Right kidney (tissue), 1 donor: ENCODE measurements around the gene TAGLN2.

ENCODE experiments used
- DNase-seq: peaks from one replicate; pipeline ENCODE4 v3.0.0-alpha.2; 2016

Gene TAGLN2

DNA sequence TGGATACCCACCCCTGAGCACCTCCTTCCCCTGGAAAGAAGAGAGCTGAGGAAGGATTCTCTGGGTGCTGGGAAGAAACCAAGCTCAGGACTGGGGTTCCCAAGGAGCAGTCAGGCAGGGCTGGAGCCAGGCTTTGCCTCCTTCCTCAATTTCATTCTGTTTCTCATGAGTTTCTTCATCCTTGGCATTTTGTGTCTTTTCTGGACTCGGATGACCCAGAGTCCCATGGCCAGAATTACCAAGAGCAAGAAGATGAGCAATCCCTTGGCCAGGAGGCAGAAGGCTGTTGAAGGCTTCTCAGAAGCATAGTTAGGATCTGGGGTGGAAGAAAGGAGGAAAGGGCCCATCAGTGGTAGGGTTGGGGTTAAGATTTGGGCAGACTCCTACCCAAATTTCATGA is 26.2 kb upstream of the TAGLN2 start:
- DNase-seq = no peak

DNA sequence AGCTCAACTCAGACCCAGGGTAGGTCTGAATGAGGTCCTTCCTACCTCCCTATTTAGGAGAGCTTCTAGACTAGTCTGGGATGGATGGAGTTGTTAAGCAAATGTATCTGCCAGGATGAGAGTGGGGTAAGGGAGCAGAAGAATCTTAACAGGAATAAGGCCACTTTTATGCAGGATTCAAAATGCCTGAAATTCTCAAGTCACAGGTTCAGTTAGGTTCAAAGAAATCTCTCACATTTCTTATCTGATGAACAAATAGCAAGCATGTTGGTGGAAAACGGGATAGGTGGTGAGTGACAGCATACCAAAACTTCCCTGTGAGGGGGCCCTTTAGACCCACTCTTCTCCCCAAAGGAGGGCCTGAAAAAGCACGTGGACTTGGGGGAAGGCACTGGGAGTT is 25.7 kb upstream of the TAGLN2 start:
- no peak for DNase-seq

DNA sequence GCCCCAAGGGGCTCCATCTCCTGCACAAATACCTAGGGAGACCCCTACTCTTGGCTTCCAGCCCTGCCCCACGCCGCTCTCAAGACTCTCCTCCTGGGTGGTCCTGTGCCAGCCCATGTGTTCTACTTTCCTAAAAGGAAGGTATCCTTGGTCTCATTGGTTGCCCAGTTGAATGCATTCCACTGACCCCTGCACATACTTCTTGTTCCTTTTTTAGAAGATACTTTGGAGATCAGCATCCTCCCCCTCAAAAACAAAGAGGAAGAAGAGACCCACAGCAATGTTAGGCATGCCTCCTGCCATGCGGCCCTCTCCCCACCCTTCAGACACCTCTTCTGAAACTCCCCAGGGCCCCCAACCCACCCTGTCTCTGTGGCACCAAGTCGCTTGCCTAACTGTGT is 24.7 kb upstream of the TAGLN2 start:
- no peak for DNase-seq

DNA sequence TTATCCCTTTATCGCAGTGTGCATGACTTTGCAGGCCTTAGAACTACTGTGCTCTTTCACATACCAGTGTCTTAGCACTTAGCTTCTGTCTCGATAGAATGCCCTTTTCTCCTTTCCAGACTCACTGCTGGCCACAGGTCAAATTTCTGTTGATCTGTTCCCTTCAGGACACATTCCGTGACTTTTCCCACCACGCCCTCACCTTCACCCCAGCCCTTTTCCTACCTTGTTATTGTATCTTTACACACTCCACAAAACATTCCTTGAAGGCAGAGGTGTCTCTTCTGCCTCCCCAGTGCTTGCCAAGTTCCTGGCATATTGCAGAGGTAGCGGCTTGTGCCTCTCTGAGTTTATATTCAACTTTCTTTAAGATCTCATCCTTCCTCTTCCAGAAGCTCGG is 23.8 kb upstream of the TAGLN2 start:
- no peak for DNase-seq

DNA sequence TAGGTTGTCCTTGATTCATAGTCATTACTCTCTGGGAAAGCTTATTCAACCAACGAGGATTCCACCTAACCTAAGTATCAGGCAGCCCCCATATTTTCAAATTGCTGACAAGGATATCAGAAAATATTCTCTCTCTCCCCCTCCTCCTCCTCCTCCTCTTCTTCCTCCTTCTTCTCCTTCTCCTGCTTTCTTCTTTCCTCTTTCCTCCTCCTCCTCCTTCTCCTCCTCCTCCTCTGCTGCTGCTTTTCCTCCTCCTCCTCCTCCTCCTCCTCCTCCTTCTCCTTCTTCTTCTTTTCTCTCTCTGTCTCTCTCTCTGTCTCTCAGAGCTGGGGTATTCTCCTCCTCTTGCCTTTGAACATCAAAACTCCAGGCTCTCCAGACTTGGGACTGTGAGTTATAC is 22.6 kb upstream of the TAGLN2 start:
- DNase-seq = no peak

DNA sequence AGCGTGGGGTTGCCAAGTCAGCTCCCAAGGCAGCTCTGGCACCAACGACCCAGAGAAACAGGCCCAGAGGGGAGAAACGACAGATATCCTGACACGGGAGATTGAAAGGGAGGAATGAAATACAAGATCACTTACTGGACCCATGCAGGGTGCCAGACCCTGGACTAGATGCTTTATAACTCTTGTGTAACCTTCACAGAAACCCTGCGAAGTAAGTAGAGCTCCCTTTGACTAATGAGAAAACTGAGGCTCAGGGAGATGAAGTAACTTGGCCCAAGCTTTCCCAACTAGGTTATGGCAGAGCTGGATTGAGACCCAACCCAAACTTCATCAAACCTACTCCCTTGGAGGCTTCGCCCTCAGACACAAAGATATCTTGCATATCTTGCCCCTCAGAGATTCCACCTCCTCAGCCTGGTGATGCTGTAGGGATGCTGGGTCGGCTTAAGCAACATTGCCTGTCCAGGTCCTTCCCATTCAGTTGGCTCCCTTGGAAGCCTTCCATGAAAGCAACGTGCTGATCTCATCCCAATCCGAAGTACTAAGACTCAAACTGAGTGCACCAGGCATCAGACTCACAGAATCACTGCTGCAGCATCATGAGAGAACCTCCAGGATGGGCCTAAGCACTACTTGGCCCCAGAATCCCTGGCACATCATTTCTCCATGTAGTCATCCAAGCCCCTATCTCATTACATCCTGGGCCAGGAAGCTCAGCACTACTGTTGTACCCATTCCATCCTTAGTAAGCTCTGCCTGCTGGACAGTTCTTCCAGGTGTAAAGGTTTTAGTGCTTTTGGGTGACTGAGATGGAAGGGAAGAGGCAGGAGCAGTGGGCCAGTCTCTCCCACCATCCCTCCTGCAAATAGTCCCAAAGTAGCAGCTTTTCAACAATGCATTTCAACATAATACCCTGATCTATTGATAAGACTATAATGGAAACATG is 21.2 kb upstream of the TAGLN2 start:
- DNase-seq = no peak

DNA sequence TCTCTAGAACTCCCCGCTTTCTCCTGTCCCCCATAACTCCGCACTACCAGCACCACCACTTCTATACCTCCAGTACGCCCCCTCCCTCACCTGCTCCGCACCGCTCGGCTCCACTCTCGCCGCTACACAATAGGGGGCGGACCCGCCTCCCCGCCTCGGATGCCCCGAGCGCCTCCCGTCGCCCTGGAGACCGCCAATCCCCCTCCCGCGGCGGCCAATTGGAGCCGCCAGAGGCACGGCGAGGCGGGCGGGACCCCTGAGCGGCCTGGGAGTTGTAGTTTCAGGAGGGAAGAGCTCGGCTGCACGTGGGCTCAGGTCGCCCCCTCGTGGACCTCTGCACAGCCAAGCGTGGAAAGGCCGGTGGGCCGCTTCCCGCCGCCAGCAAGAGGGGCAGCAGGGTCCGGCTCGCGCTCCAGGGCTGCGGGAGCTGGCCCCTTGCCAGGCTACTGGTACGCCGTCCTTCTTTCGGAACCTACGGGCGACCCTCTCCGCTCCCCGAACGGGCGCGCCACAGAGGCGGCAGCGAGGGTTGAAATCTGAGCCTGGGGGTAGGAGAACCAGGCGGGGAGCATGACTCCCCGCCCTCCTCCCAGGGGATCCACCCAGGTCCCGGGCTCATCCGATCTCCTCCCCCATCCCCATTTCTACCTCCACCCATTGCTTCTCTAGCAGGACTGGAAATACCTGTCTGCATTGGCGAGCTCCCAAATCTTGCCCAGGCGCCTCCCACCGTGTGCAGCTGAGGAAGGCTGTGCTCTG is 20.4 kb upstream of the TAGLN2 start, which contains the start of gene IGSF9:
Gene IGSF9 (minus strand): TSS at position 131 of the 759 bp plus-strand sequence. CDS start 2,159 bp downstream, outside the sequence.
- DNase-seq = peak; percentile 93

DNA sequence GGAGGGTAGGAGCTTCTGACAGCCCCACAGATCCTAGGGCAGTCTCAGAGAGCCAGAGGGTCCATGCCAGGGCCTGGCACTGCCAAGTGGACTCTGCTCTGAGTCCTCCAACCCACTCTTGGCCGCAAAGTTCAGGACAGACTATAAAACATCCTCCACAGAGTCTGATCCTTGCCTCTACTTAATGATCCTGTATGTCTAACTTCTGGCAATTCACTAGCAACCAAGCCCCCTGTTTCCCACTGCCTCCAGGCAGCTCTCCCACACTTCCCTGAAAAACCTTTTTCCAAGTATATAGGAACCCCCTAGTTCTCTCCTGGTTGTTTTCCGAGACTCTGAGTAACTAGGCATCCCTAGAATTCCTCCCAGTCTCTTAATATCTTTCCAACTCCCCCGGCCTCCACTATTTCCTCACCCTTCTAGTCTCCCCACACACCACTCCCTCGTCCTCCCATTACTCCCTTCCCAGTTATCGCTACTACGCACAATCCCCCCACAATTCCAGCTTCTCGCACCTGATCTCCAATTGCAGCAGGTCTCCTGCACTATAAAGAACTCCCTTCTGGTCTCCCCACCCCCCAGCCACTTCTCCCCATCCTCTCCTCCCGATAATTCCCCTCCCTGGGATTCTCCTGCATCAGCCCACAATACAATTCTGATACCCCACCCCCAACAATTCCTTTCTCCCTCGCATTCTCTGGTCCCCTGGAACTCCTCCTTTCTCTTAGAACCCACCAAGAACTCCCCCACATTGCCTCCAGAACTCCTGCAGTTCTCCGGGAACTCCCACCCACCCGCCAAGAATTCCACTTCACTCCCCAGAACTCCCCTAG is 19.5 kb upstream of the TAGLN2 start:
- DNase-seq = no peak

DNA sequence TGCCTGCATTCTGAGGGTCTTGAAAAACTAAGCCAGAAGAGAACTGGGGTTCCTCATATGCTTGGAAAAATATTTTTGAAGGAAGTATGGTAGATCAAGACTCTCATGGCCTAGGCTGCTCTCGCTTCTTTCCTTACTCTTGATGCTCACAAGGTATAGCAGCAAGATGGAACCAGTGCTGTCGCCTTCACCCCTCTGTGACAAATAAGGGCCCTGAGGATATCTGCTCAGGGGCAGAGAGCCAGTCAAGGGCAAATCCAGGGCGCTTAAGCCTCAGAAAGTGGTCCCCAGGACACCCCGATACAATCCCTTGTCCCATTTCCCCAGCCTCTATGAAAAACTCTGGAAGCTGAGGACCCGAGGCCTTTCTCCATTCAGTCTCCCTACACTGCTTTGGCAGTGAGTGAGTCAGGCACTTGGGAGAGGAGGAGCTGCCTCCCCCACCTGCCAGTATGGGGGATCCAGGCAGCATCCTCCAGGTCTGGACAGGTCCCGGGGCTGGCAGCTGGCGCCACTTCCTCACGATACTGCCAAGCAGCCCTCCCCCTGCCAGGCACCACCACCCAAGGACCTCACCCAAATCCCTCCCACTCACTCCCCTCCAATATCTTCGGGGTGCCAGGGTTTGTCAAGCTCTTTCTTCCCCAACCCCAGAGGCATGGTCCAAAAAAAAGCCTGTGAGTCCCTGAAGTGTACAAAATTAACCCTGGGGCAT is 18.8 kb upstream of the TAGLN2 start:
- DNase-seq = no peak

DNA sequence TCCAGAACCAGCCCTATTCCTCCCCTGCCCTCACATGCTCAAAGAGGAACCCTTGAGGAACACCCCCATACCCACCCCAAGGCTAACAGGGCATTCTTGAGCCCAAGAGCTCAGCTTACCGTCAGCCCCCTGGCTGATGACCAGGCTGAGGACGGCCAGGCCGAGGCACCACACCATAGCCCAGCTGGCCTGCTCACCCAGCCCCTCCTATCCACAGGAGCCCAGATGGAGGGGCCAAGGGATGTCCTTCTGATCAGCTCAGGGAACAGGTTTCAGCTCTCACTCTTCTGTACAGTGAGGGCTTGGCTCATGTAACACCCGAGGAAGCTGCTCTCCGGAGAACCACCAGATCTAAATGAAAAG is 18.0 kb upstream of the TAGLN2 start:
- DNase-seq = no peak

DNA sequence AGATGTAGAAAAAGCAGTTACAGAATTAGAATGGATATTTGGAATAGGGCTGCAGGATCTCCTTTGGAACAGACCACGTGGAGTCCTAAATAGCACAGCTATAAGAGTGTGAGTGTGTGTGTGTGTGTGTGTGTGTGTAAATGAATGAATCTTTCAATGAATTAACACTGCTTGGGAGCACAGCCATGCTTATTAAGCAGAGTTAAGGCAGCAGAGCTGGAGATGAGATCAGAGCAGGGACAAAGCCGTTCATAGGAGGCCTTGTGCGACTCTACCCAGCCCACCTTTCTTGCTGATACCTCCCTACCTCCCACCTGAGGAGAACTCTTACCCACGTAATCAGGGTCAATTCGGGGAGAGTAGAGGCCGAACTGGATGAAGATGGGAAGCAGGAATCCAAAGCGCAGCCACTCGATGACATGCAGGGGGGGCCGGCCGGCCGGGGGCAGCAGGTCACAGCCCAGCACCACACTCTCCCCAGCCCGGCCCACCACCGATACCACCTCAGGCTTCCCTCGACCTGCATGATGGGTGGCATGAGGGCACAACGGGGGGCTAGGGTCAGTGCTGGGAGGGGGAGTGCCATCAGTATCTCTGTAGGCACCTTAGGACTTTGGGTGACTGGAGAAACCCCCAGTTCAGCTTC is 17.4 kb upstream of the TAGLN2 start:
- DNase-seq = no peak

DNA sequence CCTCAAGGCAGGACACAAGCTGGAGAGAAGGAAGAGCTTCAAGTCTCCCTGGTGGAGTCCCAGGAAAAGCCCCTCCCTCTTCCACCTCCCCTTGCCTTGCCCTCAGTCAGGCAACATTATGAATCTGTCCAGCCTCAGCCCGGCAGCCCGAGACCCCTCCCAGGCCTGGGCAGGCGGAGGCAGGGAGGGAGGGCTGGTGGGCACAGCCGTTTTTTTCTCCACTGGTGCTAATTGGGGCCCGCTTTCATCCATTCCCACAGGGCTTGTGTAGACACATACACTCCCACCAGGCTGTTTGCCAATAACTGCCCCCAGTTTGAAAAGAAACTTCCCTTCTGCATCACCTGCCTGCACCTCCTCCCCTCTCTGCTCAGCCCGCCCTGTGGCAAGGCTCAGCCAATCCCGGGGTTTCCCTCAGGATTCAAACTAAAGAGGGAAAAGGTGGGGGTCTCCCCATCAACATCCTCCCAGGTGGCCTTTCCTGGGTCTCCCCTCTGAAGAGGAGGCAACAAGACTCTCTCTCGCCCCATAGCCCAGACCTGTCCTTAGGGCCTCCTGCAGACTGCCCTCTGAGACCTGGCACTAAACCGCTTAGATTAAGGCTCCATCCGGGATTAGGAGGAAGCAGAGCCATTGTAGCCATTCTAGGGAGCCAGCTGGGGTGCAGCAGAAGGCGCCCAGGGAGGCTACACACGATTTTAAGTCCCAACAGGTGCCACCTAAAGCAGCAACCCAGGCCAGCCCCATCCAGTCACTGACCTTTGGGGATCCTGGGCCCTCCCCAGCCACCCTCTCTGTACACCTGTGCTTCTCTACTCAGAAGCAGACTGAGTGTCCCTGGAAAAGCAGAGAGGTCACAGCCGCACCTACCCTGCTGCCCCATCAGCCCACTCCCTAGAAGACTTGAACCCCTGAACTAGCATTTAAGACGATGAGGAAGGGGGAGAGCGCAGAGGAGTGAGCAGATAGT is 16.6 kb upstream of the TAGLN2 start:
- DNase-seq = no peak

DNA sequence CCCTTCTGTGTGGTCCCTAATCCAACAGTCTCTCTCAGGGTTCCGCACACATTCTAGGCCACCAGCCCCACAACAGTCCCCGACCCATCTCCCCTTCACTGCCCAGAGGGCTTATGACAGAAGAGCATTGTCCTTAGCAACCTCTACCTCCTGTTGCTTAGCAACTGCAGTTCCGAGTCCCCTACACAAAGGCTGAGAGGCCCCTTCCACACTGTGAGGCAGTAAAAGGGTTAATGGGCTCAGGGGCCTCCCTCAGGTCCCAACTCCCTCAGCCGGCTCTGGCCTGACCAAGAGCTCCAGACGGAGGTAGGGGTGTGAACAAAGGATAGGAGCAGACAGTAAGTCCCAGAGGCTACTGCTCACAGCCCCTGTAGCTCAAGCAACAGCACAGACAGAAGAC is 15.8 kb upstream of the TAGLN2 start:
- DNase-seq = no peak

DNA sequence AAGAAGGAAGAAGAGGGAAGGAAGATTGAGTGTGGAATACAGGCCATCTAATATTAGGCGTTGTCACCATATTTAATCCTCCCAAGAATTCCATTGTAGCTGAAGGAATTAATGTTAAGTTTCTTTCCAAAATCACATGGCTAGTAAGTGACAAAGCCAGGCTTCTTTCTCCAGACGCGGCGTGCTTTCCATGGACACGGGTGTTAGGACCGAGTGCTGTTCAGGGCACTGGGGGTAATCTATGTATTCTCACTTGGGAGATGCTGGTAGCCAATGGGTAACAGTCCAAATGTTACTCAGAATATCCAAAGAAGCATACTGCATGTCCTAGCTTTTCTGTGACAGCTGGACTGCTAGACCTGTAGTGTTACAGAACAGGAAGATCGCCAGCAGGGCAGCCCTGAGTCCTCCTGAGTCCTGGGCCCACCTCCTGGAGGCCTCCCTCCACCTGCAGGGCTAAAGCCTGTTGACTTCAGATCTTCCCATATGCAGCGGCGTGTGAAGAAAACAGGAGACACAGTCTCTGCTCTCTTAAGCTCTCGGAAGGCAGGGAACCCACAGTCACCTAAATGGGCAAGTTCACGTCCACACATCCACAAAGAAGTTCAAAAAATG is 14.8 kb upstream of the TAGLN2 start:
- no peak for DNase-seq

DNA sequence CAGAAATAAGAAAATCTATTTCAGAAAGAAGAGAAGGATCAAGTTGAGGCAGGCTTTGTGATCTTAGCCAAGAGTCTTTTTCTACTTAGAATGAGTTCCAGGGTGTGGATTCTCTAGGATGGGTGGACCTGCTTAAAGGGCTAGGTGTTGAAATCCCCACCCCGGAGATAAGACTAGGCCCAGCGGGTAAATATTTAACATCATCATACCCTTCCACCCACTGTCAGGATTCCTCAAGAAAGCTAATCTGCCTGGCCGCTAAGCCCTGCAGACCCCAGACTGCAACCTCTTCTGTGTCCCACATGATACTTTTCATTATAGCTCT is 14.3 kb upstream of the TAGLN2 start:
- DNase-seq = no peak

DNA sequence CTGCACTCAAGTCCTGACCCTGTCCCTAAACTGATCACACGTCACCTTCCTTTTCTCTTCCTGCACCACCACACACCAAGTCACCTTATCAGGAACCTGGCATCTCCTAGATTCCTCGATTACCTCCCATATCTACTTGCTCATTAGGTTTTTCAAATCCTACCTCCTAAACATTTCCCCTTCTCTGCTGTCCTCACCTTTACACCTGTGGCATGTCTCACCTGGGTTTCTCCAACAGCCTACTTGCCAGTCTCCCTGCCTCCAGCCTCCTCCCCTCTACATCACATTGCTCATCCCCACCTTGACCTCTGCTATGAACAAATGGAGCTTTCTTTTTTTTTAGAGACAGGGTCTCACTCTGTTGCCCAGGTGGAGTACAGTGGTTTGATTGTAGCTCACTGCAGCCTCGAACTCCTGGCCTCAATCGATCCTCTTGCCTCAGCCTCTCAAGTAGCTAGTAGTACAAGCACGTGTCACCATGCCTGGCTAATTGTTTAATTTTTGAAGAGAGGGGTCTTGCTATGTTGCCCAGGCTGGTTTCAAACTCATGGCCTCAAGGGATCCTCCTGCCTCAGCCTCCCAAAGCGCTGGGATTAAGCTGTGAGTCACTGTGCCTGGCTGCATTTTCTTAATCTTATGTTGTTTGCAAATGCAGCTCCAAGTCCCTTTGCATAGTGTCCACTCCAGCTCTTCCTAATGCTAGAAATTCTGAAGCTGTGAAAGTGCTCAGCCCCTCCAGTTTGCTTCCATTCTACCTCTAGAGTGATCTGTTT is 13.8 kb upstream of the TAGLN2 start:
- DNase-seq = no peak

DNA sequence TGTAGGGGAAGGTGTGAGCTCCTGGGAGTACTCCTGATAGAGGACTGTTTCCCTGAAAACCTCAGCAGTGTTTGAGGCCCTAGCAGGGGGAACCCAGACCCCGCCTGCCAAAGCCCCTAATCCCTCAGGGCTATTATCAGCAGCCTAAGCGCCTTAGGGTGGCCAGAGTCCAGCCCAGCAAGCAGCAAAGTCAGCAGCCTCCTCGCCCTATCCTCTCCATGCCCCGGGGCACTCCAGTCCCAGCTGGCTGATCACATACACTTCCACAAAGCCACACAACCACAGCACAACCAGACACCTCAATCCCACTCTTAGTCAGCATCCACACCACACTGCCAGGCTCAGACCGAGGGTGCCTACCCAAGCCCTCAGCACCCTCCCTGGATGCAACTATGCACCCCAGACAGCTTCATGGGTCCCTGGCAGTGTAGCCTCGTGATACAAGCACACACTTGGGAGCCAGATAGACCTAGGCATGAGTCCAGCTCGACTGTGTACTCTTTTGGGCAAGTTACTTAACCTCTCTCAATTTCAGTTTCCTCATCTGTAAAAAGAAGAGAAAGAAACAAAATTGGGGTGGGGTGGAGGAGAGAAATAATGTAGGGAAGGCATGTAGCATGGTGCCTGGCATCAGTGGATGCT is 13.0 kb upstream of the TAGLN2 start:
- DNase-seq = no peak

DNA sequence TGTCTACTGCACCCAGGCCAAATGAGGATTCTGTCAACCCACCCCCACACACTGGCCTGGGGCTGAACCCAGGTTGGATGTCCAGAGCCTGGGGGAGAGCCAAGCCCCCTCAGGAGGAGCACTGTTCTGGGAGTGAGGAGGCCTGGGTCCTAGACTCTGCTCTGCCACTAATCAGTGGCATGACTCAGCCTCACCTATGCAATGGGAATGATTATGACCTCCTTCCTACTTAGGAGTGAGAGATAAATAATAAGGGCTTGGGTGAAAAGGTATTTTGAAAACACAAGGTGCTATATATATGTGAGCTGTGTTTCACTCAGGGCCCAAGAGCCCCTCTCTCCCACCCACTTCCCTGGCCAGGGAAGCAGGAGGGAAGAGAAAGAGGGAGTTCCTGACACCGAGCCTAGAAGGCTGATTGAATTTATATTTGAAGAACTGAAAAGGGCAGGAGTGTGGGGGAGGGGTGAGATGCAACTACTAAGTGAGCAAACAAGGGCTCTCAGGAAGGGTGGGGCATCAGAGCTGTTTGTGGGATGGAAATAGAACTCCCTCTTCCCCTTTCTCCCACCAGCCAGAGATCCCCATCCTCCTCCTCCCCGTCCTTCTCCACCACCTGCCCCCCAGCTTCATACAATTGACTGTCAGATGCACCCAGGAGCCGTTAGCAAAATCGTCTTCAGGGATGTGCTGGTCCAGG is 11.9 kb upstream of the TAGLN2 start:
- no peak for DNase-seq
